ENCODE results near the gene HAT1.

- TF ChIP-seq CTCF (IDR thresholded peaks at IDR 0.05; ENCODE audit: low read depth, low read length) (no peak), POLR2A (IDR thresholded peaks at IDR 0.05; ENCODE audit: extremely low read depth, insufficient read length) (no peak), MAX (IDR thresholded peaks at IDR 0.05; ENCODE audit: low read depth, low read length) (no peak), MYC (IDR thresholded peaks at IDR 0.05; ENCODE audit: low read depth, low read length) (no peak)
Measured at GRCh38 chr2:171991027-171991426, 68.8 kb downstream of the HAT1 start.
